Mammary epithelial cell (primary cell): ENCODE measurements around the gene SHCBP1.

Source experiments
- EZH2 ChIP-seq: IDR thresholded peaks from 2 replicates; pipeline ENCODE4 v1.6.1; 2012; ENCODE audit warnings: low read length, inconsistent platforms, borderline replicate concordance
- TF ChIP-seq, protein P1 (sequence below), 2 donors: IDR thresholded peaks in 1 of 2; conservative IDR thresholded peaks in 1 of 2; 2 replicates each; pipeline ENCODE4 v1.5.1; 2011 to 2012; ENCODE audit warnings: inconsistent platforms in 2 of 2, low read length in 2 of 2, mild to moderate bottlenecking in 2 of 2, control low read depth in 1 of 2, low read depth in 1 of 2; ENCODE audit not compliant: insufficient read depth in 1 of 2; ENCODE audit errors: extremely low read depth in 1 of 2

DNA sequence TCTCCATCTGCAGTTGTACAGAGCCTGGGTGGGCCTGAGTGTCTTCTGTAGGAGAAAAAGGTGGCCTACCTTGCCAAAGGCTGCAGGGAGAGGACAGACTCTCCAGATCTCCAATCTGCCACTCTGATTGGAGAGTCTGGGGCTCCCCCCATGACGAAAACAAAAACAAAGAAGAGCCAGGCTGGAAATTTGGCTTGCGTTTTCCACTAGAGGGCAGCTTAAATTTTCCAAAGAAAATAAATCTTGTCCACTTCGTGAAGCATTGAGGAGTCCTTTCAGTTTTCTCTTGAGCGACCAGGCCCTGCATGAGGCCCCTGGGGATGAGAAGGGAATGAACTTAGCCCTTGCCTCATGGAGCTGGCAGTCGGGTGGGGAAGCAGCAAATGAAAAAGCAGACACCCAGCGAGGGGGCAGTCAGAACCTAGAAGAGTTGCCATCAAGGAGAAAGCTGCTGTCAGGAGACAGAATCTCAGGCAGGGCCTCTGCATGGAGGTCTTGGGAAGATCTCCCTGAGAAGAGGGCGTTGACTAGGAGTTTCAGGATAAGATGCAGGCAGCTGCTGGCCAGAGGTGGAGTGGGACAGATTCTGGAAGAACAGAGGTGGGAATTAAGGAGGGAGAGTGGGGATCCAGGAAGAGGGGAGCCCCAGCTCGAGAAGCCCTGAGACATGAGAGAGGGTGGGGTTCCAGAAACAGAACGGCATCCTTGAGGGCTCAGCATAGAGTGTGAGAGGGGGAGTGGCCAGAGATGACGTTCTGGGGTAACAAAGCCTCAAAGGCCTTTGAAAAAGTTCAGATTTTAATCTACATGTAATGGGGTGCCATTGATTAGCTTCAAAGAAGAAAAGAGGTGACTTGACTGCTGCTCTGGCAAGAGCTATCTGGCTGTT lies 8.4 kb upstream of the SHCBP1 start:
- TF ChIP-seq, protein P1, sequence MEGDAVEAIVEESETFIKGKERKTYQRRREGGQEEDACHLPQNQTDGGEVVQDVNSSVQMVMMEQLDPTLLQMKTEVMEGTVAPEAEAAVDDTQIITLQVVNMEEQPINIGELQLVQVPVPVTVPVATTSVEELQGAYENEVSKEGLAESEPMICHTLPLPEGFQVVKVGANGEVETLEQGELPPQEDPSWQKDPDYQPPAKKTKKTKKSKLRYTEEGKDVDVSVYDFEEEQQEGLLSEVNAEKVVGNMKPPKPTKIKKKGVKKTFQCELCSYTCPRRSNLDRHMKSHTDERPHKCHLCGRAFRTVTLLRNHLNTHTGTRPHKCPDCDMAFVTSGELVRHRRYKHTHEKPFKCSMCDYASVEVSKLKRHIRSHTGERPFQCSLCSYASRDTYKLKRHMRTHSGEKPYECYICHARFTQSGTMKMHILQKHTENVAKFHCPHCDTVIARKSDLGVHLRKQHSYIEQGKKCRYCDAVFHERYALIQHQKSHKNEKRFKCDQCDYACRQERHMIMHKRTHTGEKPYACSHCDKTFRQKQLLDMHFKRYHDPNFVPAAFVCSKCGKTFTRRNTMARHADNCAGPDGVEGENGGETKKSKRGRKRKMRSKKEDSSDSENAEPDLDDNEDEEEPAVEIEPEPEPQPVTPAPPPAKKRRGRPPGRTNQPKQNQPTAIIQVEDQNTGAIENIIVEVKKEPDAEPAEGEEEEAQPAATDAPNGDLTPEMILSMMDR (conservative IDR thresholded peaks at IDR 0.05 in 1 of 2, IDR thresholded peaks at IDR 0.05 in 1 of 2; ENCODE audit: extremely low read depth in 1 of 2, insufficient read depth in 1 of 2, low read depth in 1 of 2, low read length in 2 of 2): peak; percentile 51 to 58
- TF ChIP-seq EZH2: no peak
